HG02798 (cell line): ENCODE measurements around the gene ANKRD2.

Source experiments
- ATAC-seq: cut with Tn5 transposase; IDR thresholded peaks from one replicate; pipeline ENCODE4 v1.9.1; 2021; ENCODE audit warnings: mild to moderate bottlenecking; ENCODE audit not compliant: unreplicated experiment, poor library complexity

Gene ANKRD2

DNA sequence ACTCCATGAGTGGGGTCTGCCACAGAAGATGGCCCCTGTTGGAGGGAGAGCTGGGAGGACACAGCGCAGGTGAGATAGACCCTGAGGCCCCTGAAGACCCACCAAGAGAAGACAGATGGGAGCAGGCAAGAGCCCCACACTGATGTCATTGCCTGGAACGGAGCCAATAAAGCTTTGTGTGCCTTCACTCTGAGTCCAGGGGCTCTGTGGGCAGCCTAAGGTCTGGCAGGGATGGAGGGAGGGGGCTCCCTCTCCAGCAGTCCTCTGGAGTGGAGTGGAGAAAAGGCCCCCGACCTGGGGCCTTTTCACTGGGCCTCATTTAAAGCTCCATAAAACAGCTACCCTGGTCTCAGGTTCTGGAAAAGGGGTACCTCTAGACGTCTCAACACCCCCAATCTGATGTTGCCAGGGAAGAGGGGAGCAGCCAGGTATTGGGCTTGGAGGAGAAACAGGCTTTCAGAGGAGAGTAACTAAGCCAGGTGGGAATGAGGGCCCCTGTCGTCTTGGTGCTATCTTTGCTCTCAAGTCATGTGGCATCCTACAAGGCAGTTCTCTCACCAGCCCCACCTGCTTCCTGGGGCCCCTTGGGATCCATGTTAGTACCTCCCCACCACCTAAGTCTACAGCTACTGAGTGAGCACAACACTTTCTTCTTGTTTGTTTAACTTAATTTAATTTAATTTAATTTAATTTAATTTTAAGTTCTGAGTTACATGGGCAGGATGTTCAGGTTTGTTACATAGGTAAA is 18.3 kb downstream of the ANKRD2 start:
- ATAC-seq: no peak

DNA sequence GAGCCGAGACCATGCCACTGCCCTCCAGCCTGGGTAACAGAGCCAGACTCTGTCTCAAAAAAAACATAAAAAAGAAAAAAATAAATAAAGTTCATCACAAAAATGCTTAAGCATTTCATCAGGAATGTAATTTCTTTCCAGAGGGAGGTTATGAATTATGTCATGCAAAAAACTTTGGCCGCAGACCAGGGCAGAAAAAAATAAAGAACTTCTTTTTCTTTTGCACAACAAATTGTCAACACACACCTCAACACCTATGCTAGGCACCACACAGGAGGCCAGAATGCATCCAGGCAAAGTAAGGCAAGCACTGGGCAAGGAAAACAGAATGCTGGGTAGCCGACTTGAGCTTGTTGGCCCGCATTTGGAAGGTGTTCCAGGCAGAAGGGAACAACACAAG is 20.8 kb downstream of the ANKRD2 start:
- no peak for ATAC-seq

DNA sequence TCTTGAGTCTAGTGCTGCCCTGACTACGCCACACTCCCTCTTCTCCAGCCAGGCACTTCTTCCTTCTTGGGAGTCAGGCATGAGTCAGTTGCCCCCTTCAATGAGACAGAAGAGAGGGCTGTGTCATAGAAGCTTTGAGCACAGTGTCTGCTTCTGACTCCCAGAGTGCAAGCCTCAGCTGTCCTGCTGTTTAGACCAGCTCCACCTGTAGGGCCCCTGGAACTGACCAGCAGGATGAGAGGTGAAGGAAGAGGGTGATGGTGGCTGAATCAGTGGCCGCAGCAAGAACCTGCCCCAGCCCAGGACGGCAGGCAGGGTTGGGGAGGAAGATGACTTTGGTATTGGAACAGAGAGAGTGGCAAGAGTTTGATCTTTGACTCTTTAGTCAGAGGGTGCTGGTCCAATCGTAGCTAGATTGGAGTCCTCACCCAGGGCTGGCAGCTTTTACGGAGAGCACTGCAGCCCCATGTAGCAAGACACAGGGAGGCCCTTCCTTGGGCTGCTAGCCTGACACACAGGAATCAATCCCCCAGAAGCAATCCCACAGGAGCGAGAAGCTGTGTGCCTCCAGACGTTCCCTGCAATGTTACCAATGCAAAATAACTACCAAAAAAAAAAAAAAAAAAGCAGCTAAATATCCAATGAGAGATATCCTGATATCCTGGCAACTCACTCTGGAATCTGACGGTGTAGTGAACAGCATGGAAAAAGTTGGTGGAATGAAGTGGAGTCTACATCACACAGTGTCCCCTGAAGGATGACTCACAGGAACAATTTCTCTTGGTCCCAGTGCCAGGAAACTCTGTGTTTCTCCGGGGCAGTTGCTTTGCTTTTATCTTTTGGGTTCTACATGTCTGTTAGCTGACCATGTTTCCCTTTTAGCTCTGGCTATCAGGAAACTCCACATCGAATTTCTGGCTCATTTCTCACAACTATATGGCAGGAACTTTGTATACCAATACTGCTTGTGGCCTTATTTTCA is 23.8 kb downstream of the ANKRD2 start:
- ATAC-seq: no peak

DNA sequence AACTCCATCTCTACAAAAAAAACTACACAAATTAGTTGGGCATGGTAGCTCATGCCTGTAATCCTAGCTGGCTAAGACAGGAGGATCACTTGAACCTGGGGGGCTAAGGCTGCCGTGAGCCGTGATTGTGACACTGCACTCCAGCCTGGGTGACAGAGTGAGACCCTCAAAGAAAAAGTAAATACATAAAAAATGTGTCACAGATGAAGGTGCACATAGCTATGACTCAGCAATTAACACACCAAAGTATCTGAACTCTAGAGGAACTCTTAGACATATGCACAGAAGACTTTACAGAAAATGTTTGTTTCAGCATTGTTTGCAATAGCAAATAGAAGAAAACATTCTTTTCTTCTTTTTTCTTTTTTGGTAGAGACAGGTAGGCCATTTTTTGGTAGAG is 25.2 kb downstream of the ANKRD2 start:
- ATAC-seq: no peak

DNA sequence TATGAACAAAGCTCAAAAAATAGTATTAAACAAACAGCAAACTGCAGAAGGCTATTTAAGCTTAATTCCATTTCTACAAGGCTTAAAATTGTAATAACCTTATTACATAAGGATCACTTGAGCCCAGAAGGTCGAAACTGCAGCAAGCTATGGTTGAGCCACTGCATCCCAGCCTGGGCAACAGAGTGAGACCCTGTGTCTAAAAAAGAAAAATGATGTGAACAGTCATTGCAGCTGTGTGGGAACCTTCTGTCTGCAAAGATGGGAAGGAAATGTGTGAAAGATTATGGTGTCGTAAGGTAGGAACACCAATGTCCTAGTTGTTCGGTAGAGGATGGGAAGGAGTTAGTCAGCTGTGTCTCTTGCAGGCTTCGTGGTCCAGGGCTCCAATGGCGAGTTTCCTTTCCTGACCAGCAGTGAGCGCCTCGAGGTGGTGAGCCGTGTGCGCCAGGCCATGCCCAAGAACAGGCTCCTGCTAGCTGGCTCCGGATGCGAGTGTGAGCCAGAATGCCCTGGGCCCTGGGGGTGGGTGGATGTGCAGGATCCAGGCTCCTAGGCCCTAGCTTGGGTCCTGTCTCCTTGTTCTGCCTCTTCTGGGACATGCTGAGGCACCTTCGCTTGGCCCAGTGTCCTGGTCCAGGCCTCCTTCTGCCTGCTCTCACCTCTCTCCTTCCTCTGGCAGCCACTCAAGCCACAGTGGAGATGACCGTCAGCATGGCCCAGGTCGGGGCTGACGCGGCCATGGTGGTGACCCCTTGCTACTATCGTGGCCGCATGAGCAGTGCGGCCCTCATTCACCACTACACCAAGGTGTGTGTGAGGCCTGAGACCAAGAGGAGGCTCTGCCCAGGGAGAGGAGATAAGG is 26.1 kb downstream of the ANKRD2 start:
- ATAC-seq: no peak

DNA sequence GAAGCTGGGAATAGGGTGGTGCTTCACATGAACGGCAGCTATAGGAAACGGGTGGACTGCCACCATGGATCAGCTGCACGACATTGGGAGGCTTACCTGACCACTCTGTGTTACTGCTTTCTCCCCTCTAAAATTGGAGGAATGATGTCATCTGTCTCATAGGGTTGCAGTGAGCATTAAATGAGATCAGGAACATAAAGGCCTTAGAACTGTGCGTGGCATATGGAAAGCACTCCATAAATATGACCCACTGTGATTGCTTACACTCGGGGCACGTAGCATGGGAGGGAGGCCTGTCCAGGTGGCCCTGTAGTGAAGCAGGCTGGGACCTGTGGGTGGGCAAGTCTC is 26.7 kb downstream of the ANKRD2 start:
- no peak for ATAC-seq

DNA sequence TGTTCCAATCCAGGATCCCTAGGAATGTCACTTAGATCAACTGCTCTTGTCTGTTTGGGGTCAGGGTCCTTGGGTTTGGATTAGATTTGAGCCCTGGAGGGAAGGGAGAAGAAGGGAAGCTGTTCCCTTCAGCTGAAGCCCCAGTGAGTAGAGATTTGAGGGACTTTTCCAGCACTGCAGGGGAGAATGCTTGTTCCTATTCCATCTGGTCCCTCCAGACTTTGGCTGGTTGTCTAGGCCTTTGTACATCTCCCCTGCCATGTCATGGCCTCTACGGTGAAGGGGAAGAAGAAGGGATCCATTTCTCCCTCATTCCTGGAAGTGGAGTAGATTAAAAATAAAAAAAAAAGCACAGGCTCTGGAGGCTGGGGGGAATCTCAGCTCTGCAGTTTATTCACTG is 28.0 kb downstream of the ANKRD2 start:
- no peak for ATAC-seq

DNA sequence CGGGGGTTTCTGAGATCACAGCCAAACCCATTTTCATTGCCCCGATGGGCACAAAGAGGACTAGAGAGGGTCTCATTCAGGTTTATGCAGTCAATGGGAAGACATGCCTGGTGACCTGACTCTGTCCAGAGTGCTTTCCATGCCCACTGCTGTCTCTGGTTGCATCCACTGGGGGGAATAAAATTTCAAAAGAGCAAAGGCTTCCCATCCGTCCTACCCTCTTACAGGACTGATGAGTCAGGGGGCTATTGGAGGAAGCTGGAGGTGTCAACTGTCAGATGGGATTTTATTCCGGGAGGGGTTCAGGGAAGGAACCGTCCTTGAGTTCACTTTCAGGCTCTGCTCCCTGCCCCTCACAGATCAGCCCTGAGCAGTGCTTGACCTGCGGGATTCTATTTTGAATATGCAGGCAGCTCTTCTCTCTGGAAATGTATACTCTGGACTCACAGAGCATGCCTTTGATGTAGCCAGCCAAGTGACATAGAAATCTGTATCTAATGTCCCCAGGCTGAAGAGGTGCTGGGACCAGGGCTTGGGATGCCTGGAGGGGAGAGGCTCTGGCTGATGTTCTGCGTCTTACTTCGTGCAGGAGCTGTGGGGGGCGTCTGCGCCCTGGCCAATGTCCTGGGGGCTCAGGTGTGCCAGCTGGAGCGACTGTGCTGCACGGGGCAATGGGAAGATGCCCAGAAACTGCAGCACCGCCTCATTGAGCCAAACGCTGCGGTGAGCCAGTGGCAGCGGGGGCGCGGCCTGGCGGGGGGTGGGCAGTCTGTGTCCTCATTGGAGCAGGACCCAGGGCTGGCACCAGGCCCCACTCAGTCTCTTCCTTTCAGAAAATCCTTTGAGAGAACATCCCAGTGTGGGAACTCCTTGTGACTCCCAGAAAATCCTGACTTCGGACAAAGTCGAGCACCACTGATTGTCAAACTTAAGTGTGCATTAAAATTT is 29.0 kb downstream of the ANKRD2 start:
- no peak for ATAC-seq

DNA sequence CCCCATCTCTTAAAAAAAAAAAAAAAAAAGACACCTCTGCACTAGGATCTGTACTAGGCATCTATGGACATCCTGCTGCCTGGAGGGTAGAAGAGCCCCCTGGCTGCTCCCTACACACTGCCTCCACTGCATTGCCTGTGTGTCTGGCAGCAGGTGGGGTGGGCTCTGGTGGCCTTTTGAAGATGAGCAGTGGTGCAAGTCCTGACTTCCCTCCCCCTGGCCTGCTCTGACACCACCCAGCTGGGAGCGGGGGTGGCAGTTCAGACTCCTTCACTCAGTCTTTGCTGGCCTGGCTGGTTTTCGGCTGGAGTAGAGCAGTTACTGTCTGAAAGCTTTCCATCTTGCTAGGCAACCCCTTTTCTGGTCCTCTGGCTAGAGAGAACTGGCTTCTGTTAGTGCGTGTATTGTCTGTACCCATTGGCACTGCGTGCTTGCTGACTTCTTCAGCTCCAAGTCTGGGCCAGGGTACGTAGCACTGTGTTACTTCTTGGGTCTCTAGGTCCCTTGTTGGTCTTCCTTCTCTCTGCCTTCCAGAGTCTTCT is 34.6 kb downstream of the ANKRD2 start:
- no peak for ATAC-seq

DNA sequence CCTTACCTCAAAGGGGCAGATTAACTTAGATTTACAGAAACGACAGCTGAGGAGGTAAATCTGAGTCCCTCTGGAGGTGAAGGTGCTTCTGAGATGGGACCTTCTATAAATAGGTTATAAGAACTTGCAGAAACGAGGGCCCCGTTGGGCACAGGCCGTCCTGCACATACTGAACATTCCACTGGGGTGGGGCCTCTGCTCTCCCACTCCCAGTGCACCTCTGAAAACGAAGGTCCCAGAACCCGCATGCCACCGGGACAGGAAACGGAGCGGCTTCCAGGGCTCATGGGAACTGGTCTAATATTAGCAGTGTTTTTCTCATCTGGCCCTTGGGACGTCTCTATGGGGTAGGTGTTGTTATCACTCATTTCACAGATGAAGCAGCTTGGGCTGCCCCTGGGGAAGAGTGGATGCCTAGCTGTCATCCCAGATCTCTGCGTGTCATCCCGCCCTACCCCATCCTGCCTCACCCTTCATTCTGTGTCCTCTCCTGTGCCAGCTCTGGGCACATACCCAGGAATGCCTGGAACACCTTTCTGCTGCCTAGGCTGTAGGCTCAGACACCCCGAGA is 36.5 kb downstream of the ANKRD2 start:
- no peak for ATAC-seq

DNA sequence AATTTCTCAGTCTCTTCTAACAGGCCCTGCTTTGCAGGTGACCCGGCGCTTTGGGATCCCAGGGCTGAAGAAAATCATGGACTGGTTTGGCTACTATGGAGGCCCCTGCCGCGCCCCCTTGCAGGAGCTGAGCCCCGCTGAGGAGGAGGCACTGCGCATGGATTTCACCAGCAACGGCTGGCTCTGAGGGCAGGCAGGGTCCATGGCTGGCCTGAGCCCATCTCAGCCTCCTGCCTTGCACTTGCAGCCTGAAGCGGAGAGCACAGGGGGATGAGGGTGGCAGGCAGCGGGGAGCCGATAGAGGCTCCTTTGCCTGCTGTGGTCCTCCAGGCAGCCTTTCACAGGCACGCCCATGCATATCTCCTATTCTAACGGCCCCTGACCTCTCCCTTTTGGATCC is 38.9 kb downstream of the ANKRD2 start:
- ATAC-seq: no peak

DNA sequence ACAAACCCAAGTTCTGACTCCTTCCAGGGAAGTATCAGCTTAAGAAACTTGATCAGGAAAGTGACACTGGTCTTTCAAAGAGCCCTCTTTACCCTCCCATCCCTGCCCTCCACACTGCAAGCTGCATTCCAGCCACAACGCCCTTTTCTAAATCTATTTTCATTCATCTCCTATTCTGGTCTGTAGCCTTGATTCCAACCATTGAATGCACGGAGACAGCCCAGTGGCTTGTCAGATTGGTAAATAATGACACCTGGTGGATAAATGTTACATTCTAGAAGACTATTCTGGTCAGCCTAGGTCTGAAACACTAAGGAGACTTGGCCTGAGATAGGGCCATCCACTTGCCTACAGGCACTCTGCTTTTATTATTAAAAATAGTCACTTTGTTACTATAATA is 39.8 kb downstream of the ANKRD2 start:
- ATAC-seq: no peak

DNA sequence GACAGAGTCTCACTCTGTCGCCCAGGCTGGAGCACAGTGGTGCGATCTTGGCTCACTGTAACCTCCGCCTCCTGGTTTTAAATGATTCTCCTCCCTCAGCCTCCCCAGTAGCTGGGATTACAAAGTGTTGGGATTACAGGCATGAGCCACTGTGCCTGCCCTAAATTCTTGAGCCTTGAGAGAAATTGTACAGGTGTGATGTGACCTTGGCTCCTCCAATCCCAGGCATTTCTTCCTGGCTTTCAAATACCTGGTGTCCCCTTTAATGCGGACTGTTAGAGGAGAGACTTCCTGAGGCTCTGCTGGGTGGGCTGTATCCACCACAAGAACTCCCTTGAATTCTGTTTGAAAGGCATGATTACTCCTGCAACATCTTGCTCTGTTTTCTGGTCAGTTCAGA is 45.7 kb downstream of the ANKRD2 start:
- ATAC-seq: no peak

DNA sequence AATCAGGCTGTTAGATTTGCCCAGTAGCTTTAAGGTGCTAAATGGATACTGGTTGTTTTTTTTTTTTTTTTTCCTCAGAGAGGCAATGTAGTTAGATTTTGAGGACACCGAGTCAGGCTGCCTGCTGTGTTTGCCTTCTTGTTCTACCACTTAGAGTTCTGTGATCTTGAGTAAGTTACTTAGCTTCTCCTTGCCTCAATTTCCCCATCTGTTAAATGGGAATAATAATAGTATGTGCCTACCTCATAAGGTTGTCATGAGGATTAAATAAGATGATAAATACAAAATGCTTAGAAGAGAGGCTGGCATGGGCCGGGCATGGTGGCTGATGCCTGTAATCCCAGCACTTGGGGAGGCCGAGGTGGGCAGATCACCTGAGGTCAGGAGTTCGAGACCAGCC is 46.2 kb downstream of the ANKRD2 start:
- no peak for ATAC-seq

DNA sequence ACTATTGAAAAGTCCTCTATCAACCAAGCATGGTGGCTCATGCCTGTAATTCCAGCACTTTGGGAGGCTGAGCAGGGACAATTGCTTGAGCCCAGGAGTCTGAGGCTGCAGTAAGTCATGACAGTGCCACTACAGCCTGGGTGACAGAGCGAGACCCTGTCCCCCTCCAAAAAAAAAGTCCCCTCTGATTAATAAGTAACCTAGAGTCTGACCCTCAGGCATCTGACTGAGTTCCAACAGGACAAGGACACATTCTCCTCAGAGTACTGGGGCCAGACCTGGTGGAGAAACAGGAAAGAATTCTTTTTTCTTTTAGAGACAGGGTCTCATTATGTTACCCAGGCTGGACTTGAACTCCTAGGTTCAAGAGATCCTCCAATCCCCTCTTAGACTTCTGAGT is 50.7 kb downstream of the ANKRD2 start:
- no peak for ATAC-seq

DNA sequence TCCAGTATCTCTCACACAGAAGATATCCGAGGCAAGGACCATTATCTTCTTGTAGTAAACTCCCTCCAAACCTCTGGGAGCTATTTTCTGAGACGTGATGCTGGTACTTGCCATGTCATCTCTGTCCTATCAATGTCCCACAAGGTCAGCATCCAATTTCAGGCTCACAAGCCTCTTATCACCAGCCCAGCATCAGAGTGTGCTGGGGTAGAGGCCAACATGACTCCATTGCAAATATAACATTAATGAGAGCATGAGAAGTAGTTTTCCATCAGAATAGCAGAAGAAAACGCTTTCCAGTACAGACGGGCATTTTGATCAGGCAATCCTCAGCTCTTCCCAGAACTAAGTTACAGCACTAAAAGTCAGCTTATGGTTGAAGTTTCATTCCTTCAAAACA is 55.2 kb downstream of the ANKRD2 start:
- no peak for ATAC-seq

DNA sequence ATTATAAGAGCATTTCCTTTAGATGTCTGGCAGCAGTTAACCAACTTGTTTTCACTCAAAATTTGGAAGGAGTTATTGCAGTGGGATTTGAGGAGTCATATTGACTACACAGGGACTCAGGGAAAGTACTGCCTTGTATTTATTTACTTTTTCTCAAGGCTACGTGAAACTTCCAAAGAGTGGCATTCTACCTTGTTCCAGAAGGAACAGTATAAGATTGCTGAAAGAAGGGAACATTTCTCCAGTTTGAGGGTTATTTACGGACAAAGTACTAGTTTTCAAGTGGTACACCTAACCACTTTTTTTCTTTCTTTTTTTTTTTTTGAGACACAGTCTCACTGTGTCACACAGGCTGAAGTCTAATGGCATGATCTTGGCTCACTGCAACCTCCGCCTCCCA is 55.6 kb downstream of the ANKRD2 start:
- ATAC-seq: no peak

DNA sequence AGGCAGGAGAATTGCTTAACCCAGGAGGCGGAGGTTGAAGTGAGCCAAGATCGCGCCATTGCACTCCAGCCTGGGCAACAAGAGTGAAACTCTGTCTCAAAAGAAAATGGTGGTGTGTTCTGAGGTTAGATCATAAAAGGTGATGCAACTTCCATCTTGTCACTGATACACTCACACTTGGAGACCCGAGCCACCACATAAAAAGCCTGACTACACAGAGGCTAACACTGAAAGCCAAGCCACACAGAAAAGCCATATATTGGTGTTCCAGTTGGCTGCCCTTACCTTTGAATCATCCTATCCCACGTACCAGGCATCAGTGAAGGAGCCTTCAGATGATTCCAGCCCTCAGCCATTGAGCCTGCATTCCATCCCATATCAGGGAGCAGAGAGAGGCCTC is 56.7 kb downstream of the ANKRD2 start:
- no peak for ATAC-seq

DNA sequence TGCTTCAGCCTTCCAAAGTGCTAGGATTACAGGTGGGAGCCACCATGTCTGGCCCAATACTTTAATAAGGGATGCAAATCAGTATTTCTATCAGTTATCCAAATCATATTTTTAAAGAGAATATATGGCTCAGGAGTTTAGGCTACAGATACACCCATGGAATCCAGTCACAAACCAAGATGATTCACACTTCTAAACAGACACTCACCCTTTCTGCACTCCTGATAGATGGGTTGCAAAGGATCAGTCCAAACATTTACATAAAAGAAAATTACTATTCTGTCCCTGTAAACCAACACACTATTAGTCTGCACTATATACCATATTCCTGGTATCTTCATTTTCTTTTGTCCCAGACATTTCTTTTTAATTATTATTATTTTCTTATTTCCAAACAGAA is 58.5 kb downstream of the ANKRD2 start:
- ATAC-seq: no peak
